ENCODE data around the gene CORO2B.
A peak's percentile ranks its signal among the peaks of the same experiment; 100 is the strongest.

CORO2B gene

DNA sequence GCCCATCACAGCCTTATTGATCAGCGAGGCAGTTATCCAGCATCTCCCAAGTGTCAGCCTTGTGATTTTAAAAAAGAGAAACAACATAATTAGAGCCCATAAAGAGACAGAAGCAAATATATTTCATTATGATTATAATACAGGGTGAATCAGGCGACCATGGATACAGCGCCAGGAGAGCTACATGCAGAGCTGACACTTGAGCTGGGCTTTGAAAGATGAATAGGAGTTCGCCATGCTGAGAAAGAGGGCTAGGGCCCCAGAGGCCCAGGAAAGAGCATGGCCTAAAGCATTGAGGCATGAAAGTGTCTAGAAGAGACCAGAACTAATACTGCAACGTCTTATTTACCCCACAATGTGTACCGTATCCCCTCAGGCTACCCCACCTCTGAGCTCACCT is 4.2 kb upstream of the CORO2B start:
- no peak for DNase-seq

DNA sequence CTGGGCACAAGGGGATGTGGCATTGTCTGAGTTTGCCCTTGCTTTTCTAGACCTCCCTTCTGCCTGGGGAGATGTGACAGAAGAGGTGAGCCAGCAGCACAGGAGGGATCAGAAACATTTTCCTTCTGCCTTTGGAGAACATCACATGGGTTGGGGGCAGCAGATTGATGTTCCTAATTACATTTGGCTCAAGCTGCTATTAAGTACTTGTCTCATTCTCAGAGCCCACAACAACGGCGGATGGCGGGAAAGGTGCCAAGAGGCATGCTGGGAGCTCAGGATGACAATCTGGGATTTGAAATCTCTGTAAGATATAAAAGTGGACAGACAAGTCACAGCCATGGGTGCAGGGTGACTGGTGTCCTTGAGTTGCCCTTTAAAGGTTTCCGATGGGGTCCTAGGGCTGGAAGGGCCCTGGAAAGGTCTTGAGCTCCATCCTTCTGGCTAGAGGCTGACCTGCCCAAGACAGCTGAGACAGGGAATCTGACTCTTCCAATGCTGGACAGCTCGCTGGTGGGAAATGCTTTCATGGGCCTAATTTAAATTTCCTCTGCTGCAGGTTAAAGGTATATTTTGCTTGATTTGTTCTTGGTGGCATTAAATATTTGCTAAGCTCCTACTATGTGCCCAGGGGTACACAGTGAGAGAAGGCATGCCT is 2.4 kb upstream of the CORO2B start:
- DNase-seq, result no peak

DNA sequence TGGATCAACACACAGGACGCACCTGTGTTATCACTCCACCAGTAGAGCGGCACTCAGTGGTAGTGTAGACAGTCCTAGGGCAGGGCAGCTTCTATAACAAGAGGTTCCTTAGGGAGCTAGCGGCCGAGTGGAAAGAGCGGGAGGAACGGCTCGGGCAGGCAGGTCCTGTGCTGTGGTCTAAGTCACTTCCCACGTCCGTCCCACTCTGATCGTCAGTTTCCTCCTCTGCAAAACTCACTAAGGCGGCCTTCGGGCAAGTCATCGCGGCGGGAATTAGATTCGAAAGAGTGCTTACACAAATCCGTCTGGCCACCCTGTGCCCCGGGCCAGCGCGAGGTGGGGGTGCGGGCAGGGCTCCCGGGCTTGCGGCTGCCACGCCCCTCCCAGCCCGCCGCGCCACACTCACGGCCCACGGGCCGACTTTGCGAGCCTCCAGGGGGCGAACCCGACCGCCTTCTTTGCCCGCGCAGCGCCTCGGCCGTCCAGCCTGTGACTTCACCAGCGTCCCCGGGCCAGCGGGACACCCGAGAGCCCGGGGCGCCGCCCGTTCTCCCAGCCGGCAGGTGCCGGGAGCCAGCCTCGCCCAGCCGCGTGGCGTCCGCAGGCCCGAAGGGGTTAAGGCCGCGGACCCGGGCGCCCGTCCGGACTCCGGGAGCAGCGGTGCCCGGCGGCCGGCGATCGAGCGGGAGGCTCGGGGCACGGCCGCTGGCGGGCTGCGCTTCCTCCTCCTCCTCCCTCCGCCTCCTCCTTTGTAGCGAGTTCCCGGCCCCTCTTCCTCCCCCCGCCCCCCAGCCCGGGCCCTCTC is 416 bp upstream of the CORO2B start:
- peak; percentile 25 for DNase-seq

DNA sequence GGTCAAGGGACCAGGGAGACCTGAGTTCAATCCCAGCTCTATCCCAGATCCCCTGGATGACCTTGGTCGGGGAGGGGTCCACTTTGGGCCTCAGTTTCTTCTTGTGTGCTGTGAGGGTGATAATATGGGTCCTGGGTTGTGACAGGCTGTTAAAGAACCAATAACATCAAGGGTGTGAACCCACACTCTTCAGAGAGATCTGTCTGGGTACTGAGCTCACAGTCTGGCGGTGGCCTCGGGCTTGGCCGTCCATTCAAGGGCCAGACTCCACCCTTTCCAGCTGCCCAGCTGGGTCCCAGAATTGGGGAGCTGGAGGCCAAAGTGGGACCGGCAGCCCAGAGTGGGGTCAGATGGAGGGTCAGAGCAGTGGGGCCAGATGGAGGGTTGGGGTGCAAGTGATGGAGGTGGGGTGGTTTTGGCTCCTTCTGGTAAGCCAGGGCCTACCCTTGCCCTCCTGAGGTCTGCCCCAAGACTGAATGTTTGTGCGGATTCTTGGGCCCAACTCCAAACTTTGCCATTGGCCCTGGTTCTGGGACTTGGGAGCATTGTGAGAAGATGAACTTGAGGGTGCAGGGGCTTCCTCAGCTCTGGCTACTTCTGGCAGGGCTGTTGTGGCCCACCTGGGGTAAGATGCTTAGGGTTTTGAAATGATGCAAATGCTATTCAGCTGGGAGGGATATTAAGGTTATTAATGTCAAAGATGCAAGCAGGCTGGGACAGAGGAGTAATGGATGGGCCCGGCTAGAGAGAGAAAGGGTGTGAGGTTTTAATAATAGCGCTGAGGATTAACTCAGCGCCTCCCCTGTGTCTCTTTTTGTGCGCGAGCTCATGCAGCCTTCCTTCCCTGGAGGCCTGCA is 1.5 kb downstream of the CORO2B start:
- DNase-seq, result no peak

DNA sequence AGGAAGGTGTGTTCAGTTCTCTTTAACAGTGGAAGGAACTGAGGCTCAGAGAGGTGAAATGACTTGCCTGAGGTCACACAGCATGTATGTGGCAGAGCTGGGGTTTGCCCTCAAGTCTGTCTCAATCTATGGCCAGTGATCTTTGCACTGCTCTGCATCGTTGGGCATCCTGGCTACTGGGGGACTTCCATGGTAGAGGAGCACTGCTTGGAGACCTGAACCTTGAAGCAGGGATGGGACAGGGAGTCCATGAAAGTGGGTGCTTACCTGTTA is 2.0 kb downstream of the CORO2B start:
- no peak for DNase-seq

DNA sequence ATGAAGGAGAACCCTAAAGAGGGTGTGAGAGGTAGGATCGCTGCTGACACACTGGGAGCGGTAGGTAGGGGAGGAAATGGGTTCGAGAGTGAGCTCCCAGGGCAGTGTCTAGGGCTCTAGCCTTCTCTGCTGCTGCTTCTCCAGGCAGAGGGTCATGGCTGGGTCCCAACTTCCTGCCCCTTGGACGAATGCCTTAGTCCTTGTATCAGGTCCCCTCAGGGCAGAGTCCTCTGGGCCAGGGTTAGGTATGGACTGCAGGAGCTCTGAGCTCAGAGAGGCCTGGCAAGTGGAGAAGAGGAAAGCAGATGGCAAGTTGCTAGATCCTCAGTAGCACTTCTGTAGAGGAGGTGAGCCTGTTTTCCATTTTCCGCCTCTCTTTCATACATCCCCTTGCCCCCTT is 2.9 kb downstream of the CORO2B start:
- no peak for DNase-seq

DNA sequence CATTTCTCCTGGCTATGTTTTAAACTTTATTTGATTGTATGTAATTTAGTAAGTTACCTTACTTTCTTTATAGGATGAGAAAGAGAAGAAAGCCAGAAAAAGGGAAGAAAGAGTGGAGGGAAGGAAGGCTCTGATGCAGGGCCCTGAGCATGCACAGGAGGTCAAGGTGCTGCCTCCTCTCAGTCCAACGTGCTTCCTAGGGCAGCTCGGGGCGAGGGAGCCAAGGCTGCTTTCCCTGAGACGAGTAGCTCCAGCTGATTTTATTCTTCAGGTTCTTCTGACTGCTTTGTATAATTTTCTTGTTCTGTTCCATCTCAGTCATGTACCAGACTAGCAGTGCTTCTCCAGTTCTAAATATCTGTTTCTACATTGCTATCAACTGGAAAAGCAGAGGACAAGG is 3.4 kb downstream of the CORO2B start:
- no peak for DNase-seq

DNA sequence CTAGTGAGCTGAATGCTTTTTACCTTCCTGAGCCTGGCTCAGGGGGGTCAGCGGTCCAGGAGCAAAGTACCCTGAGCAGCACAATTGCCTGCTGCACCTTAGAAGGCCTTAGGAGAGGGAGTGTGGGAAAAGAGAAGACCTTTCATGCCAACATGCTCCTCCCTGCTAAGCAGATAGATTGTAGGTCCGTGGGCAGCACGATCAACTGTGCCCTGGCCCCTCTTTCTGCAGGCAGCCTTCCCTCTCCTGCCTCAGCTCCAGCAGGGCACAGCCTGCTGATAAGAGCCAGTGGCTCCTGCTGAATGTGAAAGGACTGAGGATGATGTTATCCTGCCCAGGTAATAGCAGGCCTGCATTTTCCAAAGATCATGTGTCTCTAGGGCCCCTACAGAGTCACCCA is 4.1 kb downstream of the CORO2B start:
- no peak for DNase-seq

DNA sequence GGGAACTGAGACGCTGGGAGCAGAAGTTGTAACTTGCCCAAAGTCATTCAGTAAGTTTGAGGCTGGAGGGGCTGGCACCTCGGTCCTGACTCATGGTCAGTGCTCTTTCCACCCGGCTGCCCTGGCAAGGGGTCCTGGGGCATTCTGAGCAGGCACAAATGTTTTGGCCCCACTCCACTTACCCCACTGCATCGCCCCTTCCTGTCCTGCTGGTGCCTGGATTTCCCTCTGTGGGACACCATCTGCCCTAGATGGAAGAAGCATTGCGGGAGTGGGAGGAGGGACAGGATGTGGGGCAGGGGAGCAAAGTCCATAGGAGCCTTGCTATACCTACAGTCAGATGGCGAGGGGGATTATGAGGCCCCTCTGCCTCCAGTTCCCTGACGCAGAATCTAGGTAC is 4.5 kb downstream of the CORO2B start:
- DNase-seq, result no peak

DNA sequence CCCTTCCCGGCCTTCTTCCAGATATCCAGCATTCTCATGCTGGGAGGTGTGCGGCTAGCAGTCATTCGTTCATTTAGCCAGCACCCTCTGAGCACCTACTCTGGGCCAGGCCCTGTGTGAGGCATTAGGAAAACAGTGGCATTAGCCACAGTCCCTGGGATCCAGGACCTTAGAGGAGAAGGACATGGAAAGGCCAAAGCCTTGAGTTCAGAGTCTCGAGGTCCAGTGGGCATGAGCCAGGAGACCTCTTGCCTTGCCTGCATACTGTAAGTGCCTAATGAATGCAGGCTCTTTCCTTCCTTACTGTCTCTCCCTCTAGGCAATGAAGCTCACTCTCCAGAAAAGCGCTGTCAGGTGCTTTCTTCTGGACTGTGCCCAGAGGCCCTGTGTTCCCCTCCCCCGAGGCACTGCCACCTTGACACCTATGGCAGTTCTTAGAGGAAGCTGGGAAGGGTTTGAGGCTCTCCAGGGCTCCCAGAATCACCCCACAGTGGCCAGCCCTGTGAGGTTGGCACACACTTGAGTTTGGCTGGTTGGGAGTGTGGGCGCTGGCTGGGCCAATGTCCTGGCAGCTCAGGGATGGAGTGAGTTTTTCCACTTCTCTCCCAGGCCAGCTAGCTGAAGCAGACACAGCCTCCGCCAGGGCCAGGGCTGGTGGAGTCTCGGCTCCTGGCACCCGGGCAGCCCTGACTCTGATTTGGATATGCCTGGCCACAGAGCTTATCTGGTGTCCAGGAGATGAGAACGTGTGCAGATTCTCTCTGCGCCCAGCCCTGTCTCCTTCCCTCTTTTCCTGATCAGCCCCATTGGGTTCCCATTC is 5.4 kb downstream of the CORO2B start:
- no peak for DNase-seq

DNA sequence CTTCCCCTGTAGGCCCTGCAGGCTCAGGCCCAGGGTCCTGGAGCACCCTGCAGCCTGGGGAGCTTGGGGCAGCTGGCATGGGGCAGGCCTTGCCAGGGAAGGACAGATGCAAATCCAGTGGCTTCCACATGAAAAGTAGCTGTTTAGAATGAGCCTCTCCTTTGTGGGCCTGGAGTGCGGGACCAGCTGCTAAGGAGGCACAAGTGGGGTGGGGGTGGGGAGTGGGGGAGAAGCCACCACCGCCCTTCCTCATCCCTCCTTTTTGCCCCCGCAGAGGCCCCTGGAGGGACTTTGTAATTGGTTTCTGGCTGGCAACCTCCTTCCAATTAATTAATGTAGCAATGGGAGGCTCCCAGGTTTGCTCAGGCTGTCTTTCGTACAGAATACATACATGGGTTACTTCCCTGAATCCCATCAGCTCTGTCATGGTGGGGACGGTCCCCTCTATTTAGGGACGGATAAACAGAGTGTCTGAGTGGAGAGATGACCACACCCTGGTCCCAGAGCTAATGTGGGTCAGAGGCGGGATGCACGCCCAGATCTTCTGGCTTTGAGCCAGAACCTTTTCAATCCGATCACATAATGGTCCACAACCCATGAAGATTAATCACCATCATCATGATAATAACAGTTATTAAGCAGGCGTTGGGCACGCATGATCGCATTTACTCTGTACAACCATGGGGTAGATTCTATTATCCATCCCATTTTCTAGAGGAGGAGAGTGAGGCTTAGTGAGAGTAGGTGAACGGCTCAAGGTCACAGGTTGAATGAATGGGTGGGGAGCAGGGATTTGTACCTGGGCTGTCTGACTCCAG is 6.2 kb downstream of the CORO2B start:
- DNase-seq, result no peak

DNA sequence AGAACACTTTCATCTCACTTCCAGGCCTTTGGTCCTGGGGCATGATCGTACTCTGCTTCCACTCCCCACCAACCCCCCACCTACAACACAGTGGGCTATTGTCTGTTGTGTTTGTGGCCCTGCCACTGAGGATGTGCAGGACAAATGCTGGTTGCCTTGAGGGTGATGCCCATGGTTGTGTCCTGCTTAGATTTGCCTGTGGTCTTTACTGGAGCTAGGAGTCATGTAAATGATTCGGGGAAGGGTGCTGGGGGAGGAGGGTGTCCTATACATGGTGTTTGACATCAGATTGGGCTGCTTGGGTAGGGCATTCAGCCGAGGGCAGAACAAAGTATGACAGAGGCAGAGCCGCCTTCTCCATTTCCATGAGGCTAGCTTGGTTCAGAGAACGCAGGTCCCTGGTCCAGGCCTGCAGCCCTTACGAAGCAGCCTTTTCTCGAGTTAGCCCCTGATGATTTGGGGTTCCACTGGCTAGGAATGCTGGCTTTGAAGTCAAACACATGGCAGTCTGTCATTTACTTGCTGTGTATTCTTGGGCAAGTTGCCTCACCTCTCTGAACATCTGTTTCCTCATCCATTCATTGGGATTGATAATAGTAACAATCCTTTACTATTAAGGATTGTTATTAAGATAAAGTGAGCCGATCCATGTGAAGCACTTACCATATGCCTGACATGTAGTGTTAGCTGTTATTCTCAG is 6.9 kb downstream of the CORO2B start:
- no peak for DNase-seq

DNA sequence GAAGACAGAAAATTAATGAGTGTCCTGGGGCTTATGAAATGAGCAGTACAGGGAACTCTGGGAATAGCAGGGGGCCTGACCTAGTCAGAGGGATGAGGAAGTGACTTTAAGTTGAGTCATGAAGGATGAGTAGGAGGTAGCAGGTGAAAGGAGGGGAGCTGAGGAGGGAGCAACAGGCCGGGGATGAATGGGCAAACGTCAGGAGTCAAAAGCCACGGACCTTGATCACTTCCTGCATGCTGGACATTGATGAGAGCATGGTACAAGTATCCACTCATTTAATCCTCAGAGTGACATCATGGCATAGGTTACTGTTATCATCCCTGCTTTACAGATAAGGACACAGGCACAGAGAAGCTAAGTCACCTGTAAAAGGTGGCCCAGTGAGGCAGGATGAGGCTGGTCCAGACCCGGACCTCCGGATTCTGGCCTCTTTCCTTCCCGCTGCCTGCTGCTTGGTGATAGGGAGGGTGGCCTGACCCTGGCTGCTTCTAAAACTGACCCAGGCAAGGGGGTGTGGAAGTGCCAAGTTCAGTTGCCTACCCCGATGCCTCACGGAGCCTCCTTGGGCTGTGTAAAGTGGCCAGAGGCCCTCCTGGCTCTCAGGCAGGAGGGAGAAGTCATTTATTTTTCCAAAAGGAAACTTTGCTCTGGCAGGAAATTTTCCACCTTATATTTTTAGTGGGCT is 7.6 kb downstream of the CORO2B start:
- DNase-seq, result no peak

DNA sequence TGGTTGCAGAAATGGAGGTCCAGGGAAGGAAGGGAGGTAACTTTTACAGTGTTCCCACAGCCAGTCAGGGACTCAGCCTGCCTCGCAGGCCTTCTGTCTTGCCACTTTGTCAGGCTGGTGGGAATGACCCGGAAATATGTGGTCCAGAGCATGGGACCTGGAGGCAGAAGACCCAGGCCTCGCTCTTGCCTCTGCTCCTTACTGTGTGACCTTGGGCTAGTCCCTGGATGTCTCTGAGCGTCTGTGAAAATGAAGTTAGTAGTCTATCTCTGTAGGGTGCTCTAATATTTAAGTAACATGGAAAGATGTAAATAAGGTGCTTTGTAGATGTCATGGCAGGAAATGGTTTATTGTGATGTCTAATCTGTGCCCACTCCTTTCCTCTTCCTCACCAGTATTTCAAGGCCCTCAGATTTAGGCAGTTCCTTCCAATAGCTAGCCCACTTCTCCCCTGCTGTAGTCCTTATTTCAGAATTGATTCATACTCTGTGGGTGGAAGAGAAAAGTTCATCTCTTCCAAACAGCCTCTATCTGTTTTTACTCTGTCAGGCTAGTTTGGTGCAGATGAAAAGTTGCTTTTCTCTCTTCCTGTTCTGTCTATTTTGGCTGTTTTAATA is 9.1 kb downstream of the CORO2B start:
- DNase-seq, result no peak

DNA sequence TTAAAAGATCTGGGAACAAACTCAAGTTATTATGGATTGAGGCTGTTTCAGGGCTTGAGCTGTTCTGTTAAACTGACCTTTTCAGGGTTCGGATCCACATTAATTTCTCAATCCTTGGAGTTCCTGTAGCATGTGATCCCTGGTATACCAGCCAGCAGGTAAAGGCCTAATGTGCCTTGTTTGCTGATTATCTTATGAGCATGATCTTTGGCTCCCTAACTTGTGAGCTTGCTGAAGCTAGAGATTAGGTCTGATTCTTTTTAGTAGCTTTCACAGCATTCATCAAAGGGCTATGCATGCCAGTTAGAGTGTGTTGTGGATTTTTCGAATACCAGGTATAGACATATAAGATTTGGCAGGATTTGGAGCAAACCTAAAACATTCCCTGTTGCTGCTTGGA is 10.3 kb downstream of the CORO2B start:
- no peak for DNase-seq

DNA sequence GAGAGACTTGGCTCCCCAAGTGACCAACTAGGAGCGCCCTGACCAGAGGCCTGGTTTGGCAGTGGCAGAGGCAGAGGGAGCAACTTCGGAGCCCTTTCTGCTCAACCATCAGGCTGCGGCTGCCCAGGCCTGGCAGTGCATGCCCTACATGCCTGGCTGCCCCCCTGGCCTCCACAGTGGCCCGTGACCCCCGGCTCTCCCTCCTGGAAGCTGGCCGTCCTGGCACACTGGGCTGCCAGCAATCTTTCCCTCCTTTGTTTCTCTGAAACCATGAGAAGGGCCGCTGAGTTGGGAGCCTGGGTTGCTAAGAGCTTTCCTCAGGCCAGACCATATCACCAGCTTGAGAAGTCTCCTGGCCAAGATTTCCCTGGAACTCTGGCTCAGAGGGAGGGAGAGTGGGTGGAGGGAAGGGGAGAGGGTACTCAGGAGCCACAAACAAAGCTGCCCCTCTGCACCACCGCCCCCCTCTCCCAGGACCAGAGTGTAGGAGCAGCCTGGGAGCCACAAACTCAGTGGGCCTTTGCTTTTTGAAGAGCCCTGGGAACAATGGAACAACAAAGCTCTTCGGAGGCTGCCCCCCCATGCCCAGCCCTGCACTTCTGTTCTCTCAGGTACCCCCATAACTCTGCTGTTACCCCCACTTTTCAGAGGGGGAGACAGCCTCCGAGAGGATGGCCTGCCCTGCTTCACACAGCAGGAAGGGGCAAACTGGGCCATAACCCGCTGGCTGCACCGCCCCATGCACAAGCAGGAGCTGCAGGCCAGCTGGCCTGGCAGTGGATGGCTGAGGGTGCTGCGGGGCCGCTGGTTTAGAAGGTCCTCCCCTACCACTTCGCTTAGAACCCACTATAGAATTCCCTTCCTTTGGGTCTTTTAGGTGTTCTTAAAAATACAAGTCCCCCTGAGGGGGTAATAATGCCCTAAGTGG is 11.3 kb downstream of the CORO2B start:
- no peak for DNase-seq

DNA sequence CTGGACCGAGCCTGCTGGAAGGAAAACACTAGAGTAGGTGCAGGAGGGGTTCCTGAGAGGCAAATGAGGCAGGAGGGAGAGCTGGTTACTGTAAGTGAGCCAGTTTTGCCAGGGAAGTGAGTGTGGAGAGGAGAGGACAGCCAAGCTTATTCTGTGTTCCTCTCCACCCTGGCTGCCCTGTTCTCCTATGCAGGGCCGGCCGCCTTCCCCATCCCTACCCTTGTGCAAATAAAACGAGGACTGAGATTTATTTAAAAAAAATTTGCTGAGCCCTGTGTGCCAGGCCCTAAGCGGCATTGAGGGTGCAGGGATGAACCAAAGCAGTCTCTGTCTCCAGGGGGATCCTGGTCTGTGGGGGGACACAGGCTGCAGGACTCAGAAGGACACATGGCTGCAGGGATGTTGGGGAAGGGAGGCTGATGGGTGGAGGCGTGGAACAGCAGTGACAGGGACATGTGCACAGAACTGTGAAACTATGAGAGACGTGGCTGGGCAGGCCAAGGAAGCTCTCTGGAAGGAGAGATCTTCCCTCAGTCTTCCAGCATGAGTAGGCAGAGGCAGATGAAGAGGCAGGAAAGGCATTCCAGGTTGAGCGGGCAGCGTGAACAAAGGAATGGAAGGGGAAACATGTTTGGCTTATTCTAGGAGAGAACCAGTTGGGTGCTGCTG is 12.1 kb downstream of the CORO2B start:
- no peak for DNase-seq

DNA sequence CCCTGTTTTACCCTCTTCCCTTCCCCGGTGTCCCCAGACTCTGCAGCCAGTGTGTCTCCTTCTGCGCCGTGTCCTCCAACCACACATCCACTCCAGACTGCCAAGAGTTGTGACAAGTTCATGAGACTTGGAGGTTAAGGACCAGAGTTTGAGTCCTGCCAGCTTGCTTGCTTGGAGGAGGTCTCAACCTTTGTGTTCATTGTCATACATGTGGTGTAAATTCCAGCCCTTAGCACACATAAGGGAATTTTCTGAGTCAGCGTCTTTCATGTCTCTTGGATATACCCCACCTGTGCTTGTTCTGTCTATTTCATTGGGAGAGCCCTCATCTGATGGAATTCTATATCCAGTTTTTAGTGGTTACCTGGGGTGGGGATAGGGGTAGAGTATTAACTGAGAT is 13.3 kb downstream of the CORO2B start:
- no peak for DNase-seq

DNA sequence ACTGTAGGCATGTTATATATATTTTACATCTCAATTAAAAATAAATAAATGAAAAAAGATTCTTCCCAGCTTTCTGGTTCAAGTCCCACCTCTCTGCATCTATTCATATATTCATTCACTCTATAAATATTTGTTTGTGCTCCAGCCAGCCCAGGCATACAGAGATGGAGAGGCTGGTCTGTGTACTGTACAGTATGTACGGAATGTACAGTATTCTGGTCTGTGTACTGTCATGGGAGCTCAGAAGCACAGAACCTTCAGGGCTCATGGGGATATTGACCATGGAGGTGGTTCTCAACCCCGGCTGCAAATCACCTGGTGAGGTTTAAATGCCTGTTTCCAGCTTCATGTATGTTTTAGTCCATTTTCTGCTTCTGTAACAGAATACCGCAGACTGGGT is 13.8 kb downstream of the CORO2B start:
- no peak for DNase-seq
